Vagina (tissue), 2 donors: Measurements from ENCODE around the gene NMUR1.

Source experiments
- POLR2AphosphoS5 ChIP-seq, 2 donors: sonication (generic); formaldehyde crosslinking; IDR thresholded peaks; one replicate each; pipeline ENCODE4 v1.9.0; 2017; ENCODE audit warnings: antibody characterized with exemption in 2 of 2, mild to moderate bottlenecking in 2 of 2, low read depth in 1 of 2; ENCODE audit not compliant: insufficient read depth in 1 of 2
- TF ChIP-seq, protein P1 (sequence below), 3 experiments: fragments of 450-650 bp in 2 of 3; fragments of 200-600 bp in 1 of 3; sonication (generic) in 1 of 3; IDR thresholded peaks; one replicate each; pipeline ENCODE4 v1.5.1; 2017 to 2019; ENCODE audit warnings: antibody characterized with exemption in 3 of 3, mild to moderate bottlenecking in 2 of 3, moderate library complexity in 2 of 3

- TF ChIP-seq, protein P1, sequence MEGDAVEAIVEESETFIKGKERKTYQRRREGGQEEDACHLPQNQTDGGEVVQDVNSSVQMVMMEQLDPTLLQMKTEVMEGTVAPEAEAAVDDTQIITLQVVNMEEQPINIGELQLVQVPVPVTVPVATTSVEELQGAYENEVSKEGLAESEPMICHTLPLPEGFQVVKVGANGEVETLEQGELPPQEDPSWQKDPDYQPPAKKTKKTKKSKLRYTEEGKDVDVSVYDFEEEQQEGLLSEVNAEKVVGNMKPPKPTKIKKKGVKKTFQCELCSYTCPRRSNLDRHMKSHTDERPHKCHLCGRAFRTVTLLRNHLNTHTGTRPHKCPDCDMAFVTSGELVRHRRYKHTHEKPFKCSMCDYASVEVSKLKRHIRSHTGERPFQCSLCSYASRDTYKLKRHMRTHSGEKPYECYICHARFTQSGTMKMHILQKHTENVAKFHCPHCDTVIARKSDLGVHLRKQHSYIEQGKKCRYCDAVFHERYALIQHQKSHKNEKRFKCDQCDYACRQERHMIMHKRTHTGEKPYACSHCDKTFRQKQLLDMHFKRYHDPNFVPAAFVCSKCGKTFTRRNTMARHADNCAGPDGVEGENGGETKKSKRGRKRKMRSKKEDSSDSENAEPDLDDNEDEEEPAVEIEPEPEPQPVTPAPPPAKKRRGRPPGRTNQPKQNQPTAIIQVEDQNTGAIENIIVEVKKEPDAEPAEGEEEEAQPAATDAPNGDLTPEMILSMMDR (IDR thresholded peaks at IDR 0.05), result no peak
- TF ChIP-seq POLR2AphosphoS5 (IDR thresholded peaks at IDR 0.05; ENCODE audit: insufficient read depth in 1 of 2, low read depth in 1 of 2), result no peak
These were observed 3.2 kb downstream of the NMUR1 start for GRCh38 chr2:231527091-231527395.
